OCI-LY7 (cell line): Measurements from ENCODE around the gene TNFRSF8.

Experiments used
- EZH2phosphoT487 ChIP-seq: fragments of 200-600 bp; sonication (generic); IDR thresholded peaks from 2 replicates; pipeline ENCODE4 v1.6.1; 2018; ENCODE audit warnings: low read depth, borderline replicate concordance, mild to moderate bottlenecking, mixed run types, antibody characterized with exemption, low read length, moderate library complexity, mixed read lengths
- TF ChIP-seq, protein P1 (sequence below): fragments of 200-600 bp; sonication (generic); conservative IDR thresholded peaks from 2 replicates; pipeline ENCODE4 v1.5.1; 2014; ENCODE audit warnings: mild to moderate bottlenecking, antibody characterized with exemption, low read length, moderate library complexity, mixed read lengths

GRCh38 chr1:12144236-12144635 is 81.1 kb downstream of the TNFRSF8 start:
- TF ChIP-seq, protein P1, sequence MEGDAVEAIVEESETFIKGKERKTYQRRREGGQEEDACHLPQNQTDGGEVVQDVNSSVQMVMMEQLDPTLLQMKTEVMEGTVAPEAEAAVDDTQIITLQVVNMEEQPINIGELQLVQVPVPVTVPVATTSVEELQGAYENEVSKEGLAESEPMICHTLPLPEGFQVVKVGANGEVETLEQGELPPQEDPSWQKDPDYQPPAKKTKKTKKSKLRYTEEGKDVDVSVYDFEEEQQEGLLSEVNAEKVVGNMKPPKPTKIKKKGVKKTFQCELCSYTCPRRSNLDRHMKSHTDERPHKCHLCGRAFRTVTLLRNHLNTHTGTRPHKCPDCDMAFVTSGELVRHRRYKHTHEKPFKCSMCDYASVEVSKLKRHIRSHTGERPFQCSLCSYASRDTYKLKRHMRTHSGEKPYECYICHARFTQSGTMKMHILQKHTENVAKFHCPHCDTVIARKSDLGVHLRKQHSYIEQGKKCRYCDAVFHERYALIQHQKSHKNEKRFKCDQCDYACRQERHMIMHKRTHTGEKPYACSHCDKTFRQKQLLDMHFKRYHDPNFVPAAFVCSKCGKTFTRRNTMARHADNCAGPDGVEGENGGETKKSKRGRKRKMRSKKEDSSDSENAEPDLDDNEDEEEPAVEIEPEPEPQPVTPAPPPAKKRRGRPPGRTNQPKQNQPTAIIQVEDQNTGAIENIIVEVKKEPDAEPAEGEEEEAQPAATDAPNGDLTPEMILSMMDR, result no peak
- TF ChIP-seq EZH2phosphoT487, result no peak
